NCI-H187 treated with DMSO at 0.1 percent for 48 hours (cell line): Measurements from ENCODE around the gene KIF16B.
"Not testable (repeated sequence)": the region's sequence is repeated elsewhere in the genome, so short reads cannot be mapped to it uniquely, and the experiment has no call there.

Experiments used
- DNase-seq: peaks from one replicate; lab custom pipeline; 2025; lab: John Stamatoyannopoulos, UW

The KIF16B gene

GRCh38 chr20:16246870-16247269 lies 326.4 kb downstream of the KIF16B start:
- no peak for DNase-seq

GRCh38 chr20:16246291-16246690 lies 327.0 kb downstream of the KIF16B start:
- DNase-seq: no peak

- no peak for DNase-seq
Measured at GRCh38 chr20:16245879-16246278, 327.4 kb downstream of the KIF16B start.

- no peak for DNase-seq
Measured at GRCh38 chr20:16244892-16245291, 328.4 kb downstream of the KIF16B start.

- DNase-seq: no peak
Measured at GRCh38 chr20:16243470-16243869, 329.8 kb downstream of the KIF16B start.

GRCh38 chr20:16241911-16242310 lies 331.3 kb downstream of the KIF16B start:
- no peak for DNase-seq

GRCh38 chr20:16240355-16240754 lies 332.9 kb downstream of the KIF16B start:
- no peak for DNase-seq

GRCh38 chr20:16236589-16237241 lies 336.5 kb downstream of the KIF16B start:
- no peak for DNase-seq

GRCh38 chr20:16230402-16230801 lies 342.8 kb downstream of the KIF16B start:
- DNase-seq: no peak

- DNase-seq: no peak
Measured at GRCh38 chr20:16229813-16230212, 343.4 kb downstream of the KIF16B start.

- no peak for DNase-seq
Measured at GRCh38 chr20:16228722-16229121, 344.5 kb downstream of the KIF16B start.

- DNase-seq: not testable (repeated sequence)
Measured at GRCh38 chr20:16226961-16227360, 346.3 kb downstream of the KIF16B start.

GRCh38 chr20:16224836-16225235 lies 348.4 kb downstream of the KIF16B start:
- no peak for DNase-seq

- no peak for DNase-seq
Measured at GRCh38 chr20:16222859-16223411, 350.3 kb downstream of the KIF16B start.
